Neural crest cell (in vitro differentiated cells): ENCODE data around the gene IGLL5. TPM values are rescaled to one million over a fixed set of nuclear protein-coding genes. Genes with fewer than 3 reads are reported as not detected.

ENCODE experiments used
- DNase-seq: peaks from one replicate; pipeline ENCODE4 v3.0.0; 2021; ENCODE audit warnings: low read depth, mixed read lengths, low spot score
- H3K27ac Mint-ChIP-seq: one replicate; pipeline ENCODE4 v1.8.0; 2021; ENCODE audit warnings: mild to moderate bottlenecking, mixed read lengths; ENCODE audit not compliant: unreplicated experiment
- H3K27me3 Mint-ChIP-seq: 2 replicates; pipeline ENCODE4 v1.8.0; 2021; ENCODE audit warnings: low read depth, mild to moderate bottlenecking, mixed read lengths
- H3K36me3 Mint-ChIP-seq: 2 replicates; pipeline ENCODE4 v1.8.0; 2021; ENCODE audit warnings: low read depth, mild to moderate bottlenecking, mixed read lengths
- H3K4me1 Mint-ChIP-seq: 2 replicates; pipeline ENCODE4 v1.8.0; 2021; ENCODE audit warnings: mixed read lengths
- H3K4me3 Mint-ChIP-seq: one replicate; pipeline ENCODE4 v1.8.0; 2021; ENCODE audit warnings: mild to moderate bottlenecking, mixed read lengths
- H3K9me3 Mint-ChIP-seq: 2 replicates; pipeline ENCODE4 v1.8.0; 2021; ENCODE audit warnings: mixed read lengths
- CTCF ChIP-seq: fragments of 200-600 bp; sonication (generic); conservative IDR thresholded peaks from 2 replicates; pipeline ENCODE4 v1.5.0; 2021; ENCODE audit warnings: antibody characterized with exemption, mild to moderate bottlenecking
- total RNA-seq: library from RNA; stranded (reverse); gene quantifications from 2 replicates; pipeline ENCODE4 v1.2.1, GENCODE V29; 2021

IGLL5 gene
- total RNA-seq, 1 donor from 2014 or later: not detected

- peaks cover 15% of the 10 kb centered on the region for H3K27me3 Mint-ChIP-seq
- no peak overlapping the region for H3K27ac Mint-ChIP-seq
- no peak for TF ChIP-seq CTCF
- no peak for DNase-seq
- H3K9me3 Mint-ChIP-seq: no peaks in the 10 kb centered on the region
- H3K4me3 Mint-ChIP-seq: no peak overlapping the region
- no peaks in the 10 kb centered on the region for H3K36me3 Mint-ChIP-seq
- H3K4me1 Mint-ChIP-seq: peaks cover 4% of the 10 kb centered on the region
Measured at GRCh38 chr22:22916215-22916951, 28.8 kb downstream of the IGLL5 start.

GRCh38 chr22:22916952-22917290, 29.3 kb downstream of the IGLL5 start:
- H3K27ac Mint-ChIP-seq: no peak overlapping the region
- H3K4me3 Mint-ChIP-seq: no peak overlapping the region
- no peaks in the 10 kb centered on the region for H3K36me3 Mint-ChIP-seq
- peaks cover 4% of the 10 kb centered on the region for H3K4me1 Mint-ChIP-seq
- no peaks in the 10 kb centered on the region for H3K9me3 Mint-ChIP-seq
- no peak for TF ChIP-seq CTCF
- DNase-seq: no peak
- peaks cover 10% of the 10 kb centered on the region for H3K27me3 Mint-ChIP-seq

- Mint-ChIP-seq H3K4me3 (no peak overlapping the region), H3K4me1 (peaks cover 4% of the 10 kb centered on the region), H3K9me3 (no peaks in the 10 kb centered on the region), H3K27ac (no peak overlapping the region), H3K27me3 (peaks cover 8% of the 10 kb centered on the region), H3K36me3 (no peaks in the 10 kb centered on the region)
- no peak for DNase-seq
- TF ChIP-seq CTCF: no peak
Measured at GRCh38 chr22:22917377-22917776, 29.8 kb downstream of the IGLL5 start.

GRCh38 chr22:22918297-22918965, 30.8 kb downstream of the IGLL5 start:
- H3K36me3 Mint-ChIP-seq: no peaks in the 10 kb centered on the region
- H3K4me3 Mint-ChIP-seq: no peak overlapping the region
- DNase-seq: no peak
- no peaks in the 10 kb centered on the region for H3K9me3 Mint-ChIP-seq
- peaks cover 4% of the 10 kb centered on the region for H3K4me1 Mint-ChIP-seq
- H3K27ac Mint-ChIP-seq: no peak overlapping the region
- peaks cover 3% of the 10 kb centered on the region for H3K27me3 Mint-ChIP-seq
- TF ChIP-seq CTCF: no peak

GRCh38 chr22:22919041-22919440, 31.4 kb downstream of the IGLL5 start:
- no peak overlapping the region for H3K27ac Mint-ChIP-seq
- no peak for TF ChIP-seq CTCF
- H3K27me3 Mint-ChIP-seq: peaks cover 3% of the 10 kb centered on the region
- DNase-seq: no peak
- peaks cover 4% of the 10 kb centered on the region for H3K4me1 Mint-ChIP-seq
- H3K4me3 Mint-ChIP-seq: no peak overlapping the region
- H3K36me3 Mint-ChIP-seq: no peaks in the 10 kb centered on the region
- H3K9me3 Mint-ChIP-seq: no peaks in the 10 kb centered on the region
